ENCODE data around the gene KLHL2. TPM values are rescaled to one million over a fixed set of nuclear protein-coding genes. Genes with fewer than 3 reads are reported as not detected.

KLHL2 gene
- total and polyA plus RNA-seq, 2 experiments from 2014 or later = 7.1 to 14.8 TPM

DNA sequence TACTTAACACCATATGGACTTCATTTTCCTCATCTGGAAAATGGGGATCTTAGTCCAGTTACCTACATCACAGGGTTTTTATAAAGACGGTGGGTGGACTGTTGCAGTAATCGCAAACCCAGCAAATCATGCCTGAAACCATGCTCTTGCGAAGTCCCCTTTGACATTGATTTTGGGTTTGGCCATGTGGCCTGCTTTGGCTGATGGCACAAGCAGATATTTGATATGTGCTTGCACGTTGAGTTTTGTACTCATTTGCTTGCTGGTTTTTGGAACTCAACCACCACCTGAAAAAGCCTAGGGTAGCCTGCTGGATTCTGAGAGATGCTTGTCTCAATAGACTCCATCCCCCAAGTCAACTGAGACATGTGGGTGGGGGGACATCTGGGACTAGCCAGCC is 14.4 kb upstream of the KLHL2 start:
- Mint-ChIP-seq H3K27me3 (ENCODE audit: insufficient read depth, low read depth, poor library complexity) (no peaks in the 10 kb centered on the region), H3K9me3 (no peaks in the 10 kb centered on the region; the same call in 2 of the 3 replicates), H3K27ac (no peak overlapping the region), H3K36me3 (ENCODE audit: low read depth) (no peaks in the 10 kb centered on the region), H3K4me1 (no peaks in the 10 kb centered on the region), H3K4me3 (no peak overlapping the region)
- Histone ChIP-seq H3K4me2 (no peak overlapping the region), H3K4me1 (ENCODE audit: insufficient read depth) (no peaks in the 10 kb centered on the region), H3K27ac (ENCODE audit: low read depth) (no peak overlapping the region), H3K27me3 (ENCODE audit: insufficient read depth) (no peaks in the 10 kb centered on the region), H3K9me2 (ENCODE audit: insufficient read depth) (no peaks in the 10 kb centered on the region; the same call in 1 of the 2 replicates), H3K4me3 (no peak overlapping the region), H3K36me3 (ENCODE audit: insufficient read depth) (no peaks in the 10 kb centered on the region), H3K79me2 (replicated peaks; ENCODE audit: insufficient read depth) (no peaks in the 10 kb centered on the region), H2AFZ (no peak overlapping the region), H4K20me1 (replicated peaks; ENCODE audit: insufficient read depth) (no peaks in the 10 kb centered on the region), H3F3A (replicated peaks; ENCODE audit: low read depth) (no peaks in the 10 kb centered on the region)
- TF ChIP-seq CREB1 (CRISPR knock-in tag; IDR thresholded peaks at IDR 0.05; ENCODE audit: low read depth) = no peak
- TF ChIP-seq ZNF114 (CRISPR knock-in tag; IDR thresholded peaks at IDR 0.05) = no peak
- no peak for TF ChIP-seq EZH2phosphoT487 (IDR thresholded peaks at IDR 0.05; ENCODE audit: unreplicated experiment)
- no peak for TF ChIP-seq NANOG (IDR thresholded peaks at IDR 0.05; ENCODE audit: borderline replicate concordance)
- TF ChIP-seq JUNB (IDR thresholded peaks at IDR 0.05; ENCODE audit: unreplicated experiment) = no peak
- TF ChIP-seq, protein P1, sequence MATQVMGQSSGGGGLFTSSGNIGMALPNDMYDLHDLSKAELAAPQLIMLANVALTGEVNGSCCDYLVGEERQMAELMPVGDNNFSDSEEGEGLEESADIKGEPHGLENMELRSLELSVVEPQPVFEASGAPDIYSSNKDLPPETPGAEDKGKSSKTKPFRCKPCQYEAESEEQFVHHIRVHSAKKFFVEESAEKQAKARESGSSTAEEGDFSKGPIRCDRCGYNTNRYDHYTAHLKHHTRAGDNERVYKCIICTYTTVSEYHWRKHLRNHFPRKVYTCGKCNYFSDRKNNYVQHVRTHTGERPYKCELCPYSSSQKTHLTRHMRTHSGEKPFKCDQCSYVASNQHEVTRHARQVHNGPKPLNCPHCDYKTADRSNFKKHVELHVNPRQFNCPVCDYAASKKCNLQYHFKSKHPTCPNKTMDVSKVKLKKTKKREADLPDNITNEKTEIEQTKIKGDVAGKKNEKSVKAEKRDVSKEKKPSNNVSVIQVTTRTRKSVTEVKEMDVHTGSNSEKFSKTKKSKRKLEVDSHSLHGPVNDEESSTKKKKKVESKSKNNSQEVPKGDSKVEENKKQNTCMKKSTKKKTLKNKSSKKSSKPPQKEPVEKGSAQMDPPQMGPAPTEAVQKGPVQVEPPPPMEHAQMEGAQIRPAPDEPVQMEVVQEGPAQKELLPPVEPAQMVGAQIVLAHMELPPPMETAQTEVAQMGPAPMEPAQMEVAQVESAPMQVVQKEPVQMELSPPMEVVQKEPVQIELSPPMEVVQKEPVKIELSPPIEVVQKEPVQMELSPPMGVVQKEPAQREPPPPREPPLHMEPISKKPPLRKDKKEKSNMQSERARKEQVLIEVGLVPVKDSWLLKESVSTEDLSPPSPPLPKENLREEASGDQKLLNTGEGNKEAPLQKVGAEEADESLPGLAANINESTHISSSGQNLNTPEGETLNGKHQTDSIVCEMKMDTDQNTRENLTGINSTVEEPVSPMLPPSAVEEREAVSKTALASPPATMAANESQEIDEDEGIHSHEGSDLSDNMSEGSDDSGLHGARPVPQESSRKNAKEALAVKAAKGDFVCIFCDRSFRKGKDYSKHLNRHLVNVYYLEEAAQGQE (IDR thresholded peaks at IDR 0.05; ENCODE audit: unreplicated experiment) = no peak
- no peak for TF ChIP-seq ZNF331 (CRISPR knock-in tag; IDR thresholded peaks at IDR 0.05; ENCODE audit: low read depth)
- TF ChIP-seq POLR2AphosphoS5 (IDR thresholded peaks at IDR 0.05; ENCODE audit: low read depth) = no peak
- no peak for TF ChIP-seq EZH2 (IDR thresholded peaks at IDR 0.05; ENCODE audit: low read depth, unreplicated experiment)
- TF ChIP-seq STAT1 (IDR thresholded peaks at IDR 0.05; ENCODE audit: unreplicated experiment) = no peak
- TF ChIP-seq, protein P2, sequence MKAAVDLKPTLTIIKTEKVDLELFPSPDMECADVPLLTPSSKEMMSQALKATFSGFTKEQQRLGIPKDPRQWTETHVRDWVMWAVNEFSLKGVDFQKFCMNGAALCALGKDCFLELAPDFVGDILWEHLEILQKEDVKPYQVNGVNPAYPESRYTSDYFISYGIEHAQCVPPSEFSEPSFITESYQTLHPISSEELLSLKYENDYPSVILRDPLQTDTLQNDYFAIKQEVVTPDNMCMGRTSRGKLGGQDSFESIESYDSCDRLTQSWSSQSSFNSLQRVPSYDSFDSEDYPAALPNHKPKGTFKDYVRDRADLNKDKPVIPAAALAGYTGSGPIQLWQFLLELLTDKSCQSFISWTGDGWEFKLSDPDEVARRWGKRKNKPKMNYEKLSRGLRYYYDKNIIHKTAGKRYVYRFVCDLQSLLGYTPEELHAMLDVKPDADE (IDR thresholded peaks at IDR 0.05) = no peak
- TF ChIP-seq, protein P3, sequence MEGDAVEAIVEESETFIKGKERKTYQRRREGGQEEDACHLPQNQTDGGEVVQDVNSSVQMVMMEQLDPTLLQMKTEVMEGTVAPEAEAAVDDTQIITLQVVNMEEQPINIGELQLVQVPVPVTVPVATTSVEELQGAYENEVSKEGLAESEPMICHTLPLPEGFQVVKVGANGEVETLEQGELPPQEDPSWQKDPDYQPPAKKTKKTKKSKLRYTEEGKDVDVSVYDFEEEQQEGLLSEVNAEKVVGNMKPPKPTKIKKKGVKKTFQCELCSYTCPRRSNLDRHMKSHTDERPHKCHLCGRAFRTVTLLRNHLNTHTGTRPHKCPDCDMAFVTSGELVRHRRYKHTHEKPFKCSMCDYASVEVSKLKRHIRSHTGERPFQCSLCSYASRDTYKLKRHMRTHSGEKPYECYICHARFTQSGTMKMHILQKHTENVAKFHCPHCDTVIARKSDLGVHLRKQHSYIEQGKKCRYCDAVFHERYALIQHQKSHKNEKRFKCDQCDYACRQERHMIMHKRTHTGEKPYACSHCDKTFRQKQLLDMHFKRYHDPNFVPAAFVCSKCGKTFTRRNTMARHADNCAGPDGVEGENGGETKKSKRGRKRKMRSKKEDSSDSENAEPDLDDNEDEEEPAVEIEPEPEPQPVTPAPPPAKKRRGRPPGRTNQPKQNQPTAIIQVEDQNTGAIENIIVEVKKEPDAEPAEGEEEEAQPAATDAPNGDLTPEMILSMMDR (conservative IDR thresholded peaks at IDR 0.05; ENCODE audit: low read depth in 2 of 2) = no peak
- TF ChIP-seq, protein P4, sequence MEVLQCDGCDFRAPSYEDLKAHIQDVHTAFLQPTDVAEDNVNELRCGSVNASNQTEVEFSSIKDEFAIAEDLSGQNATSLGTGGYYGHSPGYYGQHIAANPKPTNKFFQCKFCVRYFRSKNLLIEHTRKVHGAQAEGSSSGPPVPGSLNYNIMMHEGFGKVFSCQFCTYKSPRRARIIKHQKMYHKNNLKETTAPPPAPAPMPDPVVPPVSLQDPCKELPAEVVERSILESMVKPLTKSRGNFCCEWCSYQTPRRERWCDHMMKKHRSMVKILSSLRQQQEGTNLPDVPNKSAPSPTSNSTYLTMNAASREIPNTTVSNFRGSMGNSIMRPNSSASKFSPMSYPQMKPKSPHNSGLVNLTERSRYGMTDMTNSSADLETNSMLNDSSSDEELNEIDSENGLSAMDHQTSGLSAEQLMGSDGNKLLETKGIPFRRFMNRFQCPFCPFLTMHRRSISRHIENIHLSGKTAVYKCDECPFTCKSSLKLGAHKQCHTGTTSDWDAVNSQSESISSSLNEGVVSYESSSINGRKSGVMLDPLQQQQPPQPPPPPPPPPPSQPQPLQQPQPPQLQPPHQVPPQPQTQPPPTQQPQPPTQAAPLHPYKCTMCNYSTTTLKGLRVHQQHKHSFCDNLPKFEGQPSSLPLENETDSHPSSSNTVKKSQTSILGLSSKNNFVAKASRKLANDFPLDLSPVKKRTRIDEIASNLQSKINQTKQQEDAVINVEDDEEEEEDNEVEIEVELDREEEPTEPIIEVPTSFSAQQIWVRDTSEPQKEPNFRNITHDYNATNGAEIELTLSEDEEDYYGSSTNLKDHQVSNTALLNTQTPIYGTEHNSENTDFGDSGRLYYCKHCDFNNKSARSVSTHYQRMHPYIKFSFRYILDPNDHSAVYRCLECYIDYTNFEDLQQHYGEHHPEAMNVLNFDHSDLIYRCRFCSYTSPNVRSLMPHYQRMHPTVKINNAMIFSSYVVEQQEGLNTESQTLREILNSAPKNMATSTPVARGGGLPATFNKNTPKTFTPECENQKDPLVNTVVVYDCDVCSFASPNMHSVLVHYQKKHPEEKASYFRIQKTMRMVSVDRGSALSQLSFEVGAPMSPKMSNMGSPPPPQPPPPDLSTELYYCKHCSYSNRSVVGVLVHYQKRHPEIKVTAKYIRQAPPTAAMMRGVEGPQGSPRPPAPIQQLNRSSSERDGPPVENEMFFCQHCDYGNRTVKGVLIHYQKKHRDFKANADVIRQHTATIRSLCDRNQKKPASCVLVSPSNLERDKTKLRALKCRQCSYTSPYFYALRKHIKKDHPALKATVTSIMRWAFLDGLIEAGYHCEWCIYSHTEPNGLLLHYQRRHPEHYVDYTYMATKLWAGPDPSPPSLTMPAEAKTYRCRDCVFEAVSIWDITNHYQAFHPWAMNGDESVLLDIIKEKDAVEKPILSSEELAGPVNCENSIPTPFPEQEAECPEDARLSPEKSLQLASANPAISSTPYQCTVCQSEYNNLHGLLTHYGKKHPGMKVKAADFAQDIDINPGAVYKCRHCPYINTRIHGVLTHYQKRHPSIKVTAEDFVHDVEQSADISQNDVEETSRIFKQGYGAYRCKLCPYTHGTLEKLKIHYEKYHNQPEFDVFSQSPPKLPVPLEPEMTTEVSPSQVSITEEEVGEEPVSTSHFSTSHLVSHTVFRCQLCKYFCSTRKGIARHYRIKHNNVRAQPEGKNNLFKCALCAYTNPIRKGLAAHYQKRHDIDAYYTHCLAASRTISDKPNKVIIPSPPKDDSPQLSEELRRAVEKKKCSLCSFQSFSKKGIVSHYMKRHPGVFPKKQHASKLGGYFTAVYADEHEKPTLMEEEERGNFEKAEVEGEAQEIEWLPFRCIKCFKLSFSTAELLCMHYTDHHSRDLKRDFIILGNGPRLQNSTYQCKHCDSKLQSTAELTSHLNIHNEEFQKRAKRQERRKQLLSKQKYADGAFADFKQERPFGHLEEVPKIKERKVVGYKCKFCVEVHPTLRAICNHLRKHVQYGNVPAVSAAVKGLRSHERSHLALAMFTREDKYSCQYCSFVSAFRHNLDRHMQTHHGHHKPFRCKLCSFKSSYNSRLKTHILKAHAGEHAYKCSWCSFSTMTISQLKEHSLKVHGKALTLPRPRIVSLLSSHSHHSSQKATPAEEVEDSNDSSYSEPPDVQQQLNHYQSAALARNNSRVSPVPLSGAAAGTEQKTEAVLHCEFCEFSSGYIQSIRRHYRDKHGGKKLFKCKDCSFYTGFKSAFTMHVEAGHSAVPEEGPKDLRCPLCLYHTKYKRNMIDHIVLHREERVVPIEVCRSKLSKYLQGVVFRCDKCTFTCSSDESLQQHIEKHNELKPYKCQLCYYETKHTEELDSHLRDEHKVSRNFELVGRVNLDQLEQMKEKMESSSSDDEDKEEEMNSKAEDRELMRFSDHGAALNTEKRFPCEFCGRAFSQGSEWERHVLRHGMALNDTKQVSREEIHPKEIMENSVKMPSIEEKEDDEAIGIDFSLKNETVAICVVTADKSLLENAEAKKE (CRISPR knock-in tag; IDR thresholded peaks at IDR 0.05) = no peak
- no peak for DNase-seq (ENCODE audit: low spot score)
- ATAC-seq = no peak

All from GM23338 (cell line).